GM06990 (cell line): Measurements from ENCODE around the gene MX2.
"Not testable (repeated sequence)": the region's sequence is repeated elsewhere in the genome, so short reads cannot be mapped to it uniquely, and the experiment has no call there.

ENCODE experiments used
- DNase-seq: peaks from one replicate; pipeline ENCODE4 v3.0.0-alpha.2; 2011; ENCODE audit not compliant: insufficient read length; ENCODE audit errors: extremely low read depth
- H3K27me3 ChIP-seq: replicated peaks from 2 replicates; pipeline ENCODE4 v1.6.0; 2011; ENCODE audit warnings: low read length; ENCODE audit not compliant: control insufficient read depth, insufficient read depth
- H3K36me3 ChIP-seq: 2 replicates; pipeline ENCODE4 v1.5.1; 2011; ENCODE audit warnings: low read length; ENCODE audit not compliant: control insufficient read depth, insufficient read depth
- H3K4me3 ChIP-seq: replicated peaks from 2 replicates; pipeline ENCODE4 v1.5.1; 2011; ENCODE audit warnings: low read depth, mild to moderate bottlenecking, control low read depth, low read length
- TF ChIP-seq, protein P1 (sequence below): IDR thresholded peaks from 2 replicates; pipeline ENCODE4 v1.5.1; 2011; ENCODE audit warnings: low read length, control low read depth, mild to moderate bottlenecking, inconsistent platforms; ENCODE audit not compliant: insufficient read depth, poor library complexity, severe bottlenecking

Gene MX2, protein sequence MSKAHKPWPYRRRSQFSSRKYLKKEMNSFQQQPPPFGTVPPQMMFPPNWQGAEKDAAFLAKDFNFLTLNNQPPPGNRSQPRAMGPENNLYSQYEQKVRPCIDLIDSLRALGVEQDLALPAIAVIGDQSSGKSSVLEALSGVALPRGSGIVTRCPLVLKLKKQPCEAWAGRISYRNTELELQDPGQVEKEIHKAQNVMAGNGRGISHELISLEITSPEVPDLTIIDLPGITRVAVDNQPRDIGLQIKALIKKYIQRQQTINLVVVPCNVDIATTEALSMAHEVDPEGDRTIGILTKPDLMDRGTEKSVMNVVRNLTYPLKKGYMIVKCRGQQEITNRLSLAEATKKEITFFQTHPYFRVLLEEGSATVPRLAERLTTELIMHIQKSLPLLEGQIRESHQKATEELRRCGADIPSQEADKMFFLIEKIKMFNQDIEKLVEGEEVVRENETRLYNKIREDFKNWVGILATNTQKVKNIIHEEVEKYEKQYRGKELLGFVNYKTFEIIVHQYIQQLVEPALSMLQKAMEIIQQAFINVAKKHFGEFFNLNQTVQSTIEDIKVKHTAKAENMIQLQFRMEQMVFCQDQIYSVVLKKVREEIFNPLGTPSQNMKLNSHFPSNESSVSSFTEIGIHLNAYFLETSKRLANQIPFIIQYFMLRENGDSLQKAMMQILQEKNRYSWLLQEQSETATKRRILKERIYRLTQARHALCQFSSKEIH

DNA sequence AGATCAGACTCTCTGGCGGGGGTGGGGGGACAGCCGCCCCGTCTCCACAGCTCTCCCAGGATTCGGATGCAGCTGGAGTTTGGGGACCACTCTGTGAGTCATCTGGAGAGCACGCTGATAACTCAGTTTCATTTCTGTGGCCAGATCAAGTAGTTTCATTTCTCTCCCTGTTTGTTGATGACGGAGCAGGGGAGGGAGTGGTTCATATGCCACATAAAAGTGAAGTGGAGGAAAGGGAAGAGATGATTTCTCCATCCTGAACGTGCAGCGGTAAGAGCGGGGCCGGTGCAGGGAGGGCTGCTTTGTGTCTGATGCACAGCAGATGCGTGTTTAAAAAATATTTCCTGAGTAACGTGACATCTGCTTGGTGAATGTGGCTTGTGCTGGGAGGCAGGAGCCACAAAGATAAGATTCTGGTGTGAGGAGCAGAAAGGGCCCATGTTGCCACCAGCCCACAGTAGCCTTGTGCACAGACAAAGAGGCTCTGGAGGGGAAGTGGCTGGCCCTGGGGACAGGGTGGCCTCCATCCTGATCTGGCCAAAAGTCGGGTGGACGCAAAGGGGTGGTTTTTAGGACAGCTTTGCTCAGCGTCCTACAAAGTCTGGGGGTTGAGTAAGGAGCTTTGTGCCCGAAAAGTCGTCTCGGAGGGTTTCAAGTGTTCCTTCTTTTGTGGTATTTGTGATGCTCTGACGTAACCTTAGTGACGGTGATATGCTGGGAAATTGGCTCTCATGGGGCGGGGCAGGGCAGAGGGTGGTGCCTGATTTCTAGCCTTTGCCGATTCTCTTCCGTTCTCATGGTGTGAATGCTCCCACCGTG lies at the start of gene MX2:
TSS of gene MX2 (plus strand) at position 242 of the 819 bp plus-strand sequence. CDS start 14,880 bp downstream, outside the sequence.
- TF ChIP-seq, protein P1, sequence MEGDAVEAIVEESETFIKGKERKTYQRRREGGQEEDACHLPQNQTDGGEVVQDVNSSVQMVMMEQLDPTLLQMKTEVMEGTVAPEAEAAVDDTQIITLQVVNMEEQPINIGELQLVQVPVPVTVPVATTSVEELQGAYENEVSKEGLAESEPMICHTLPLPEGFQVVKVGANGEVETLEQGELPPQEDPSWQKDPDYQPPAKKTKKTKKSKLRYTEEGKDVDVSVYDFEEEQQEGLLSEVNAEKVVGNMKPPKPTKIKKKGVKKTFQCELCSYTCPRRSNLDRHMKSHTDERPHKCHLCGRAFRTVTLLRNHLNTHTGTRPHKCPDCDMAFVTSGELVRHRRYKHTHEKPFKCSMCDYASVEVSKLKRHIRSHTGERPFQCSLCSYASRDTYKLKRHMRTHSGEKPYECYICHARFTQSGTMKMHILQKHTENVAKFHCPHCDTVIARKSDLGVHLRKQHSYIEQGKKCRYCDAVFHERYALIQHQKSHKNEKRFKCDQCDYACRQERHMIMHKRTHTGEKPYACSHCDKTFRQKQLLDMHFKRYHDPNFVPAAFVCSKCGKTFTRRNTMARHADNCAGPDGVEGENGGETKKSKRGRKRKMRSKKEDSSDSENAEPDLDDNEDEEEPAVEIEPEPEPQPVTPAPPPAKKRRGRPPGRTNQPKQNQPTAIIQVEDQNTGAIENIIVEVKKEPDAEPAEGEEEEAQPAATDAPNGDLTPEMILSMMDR, result no peak
- Histone ChIP-seq H3K4me3 (peak within 1 kb of the TSS; percentile 68), H3K36me3 (no peaks in the 10 kb centered on the region; the same call in 1 of the 2 replicates), H3K27me3 (no peaks in the 10 kb centered on the region)
- peak; percentile 78 for DNase-seq

DNA sequence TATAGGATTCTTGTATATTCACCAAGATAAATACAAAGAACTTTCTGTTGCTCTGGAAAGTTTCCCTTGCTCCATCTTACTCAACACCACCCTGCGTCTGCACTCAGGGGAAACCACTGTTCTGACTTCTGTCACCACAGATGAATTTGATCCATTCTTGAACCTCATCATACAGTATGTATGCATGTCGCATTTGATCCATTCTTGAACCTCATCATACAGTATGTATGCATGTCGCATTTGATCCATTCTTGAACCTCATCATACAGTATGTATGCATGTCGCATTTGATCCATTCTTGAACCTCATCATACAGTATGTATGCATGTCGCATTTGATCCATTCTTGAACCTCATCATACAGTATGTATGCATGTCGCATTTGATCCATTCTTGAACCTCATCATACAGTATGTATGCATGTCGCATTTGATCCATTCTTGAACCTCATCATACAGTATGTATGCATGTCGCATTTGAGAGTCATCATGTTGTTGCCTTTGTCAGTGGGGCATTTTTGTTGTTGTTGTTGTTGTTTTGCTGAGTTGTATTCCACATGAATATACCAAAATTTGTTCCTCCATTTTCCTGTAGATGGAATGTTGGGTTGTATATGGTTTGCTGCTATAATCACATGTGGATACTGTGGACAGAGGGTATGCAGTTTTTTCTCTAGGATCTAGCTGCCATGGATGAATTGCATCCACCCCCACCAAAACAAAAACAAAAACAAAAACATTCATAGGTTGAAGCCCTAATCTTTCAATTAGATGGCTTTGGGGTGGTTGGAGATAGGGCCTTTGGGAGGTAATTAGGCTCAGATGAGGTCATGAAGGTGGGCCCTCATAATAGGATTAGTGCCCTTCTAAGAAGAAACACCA lies 48.3 kb upstream of the MX2 start:
- not testable (repeated sequence) for DNase-seq, H3K27me3 ChIP-seq, H3K4me3 ChIP-seq, H3K36me3 ChIP-seq

DNA sequence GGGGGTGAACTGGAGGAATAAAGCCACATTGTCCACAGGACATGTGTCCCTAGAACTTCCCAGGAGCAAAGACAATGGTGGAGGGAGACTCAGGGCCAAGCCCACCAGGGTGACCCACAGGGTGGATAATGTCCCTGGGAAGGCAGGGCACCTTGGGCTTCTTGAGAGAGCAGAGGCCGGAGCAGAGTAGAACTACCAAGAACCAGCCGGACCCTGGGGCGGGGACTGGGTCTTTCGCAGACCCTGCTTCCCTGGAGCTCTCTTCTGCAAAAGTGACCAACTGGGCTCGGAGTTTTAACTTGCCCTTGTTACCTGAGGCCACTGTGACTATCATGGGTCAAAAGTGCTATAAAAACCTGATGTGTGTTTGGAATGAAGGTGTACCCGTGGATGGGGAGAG lies 46.1 kb upstream of the MX2 start:
- DNase-seq, result no peak
- TF ChIP-seq, protein P1, result no peak
- Histone ChIP-seq H3K4me3 (no peak overlapping the region), H3K36me3 (no peaks in the 10 kb centered on the region), H3K27me3 (no peaks in the 10 kb centered on the region; the same call in none of the 2 replicates)

DNA sequence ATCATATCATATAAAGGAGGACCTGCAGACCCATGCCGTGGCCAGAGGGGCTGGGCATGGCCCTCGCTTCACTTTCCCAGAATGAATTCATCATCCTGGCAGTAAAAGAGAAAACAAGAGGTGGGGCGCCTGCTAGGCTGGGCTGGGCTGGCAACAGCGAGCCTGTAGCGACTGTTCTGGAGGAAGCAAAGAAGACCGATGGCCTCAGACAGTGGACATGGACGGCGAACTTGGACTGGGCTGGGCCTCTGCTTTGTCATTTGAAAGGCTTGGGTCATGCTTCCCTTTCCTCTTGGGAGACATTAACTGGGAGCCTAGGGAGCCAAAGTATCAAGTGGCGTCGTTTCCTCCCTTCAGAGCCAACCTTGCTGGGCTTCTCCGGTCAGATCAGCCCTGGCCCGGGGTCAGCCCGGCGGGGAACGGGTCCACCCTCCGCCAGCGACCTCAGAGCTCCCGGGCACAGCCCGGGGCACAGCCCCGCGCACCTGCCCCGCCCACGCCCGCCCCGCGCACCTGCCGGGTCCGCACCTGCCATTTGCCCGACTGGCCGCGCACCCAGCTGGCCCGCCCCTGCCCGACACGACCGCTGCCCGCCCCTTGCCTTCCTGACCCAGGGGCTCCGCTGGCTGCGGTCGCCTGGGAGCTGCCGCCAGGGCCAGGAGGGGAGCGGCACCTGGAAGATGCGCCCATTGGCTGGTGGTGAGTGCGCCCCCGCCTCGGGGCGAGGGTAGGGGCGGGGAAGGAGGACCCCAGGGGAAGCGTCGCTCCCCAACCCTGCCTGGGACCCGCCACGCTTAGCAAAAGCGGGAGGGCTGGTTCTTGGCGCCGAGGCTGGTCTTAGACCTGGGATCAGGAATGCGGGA lies 45.4 kb upstream of the MX2 start, which contains the start of gene FAM3B:
TSS of gene FAM3B (plus strand) at position 602 of the 863 bp plus-strand sequence. CDS start at position 681, 79 bp downstream.
- Histone ChIP-seq H3K4me3 (no peak within 1 kb of the TSS), H3K27me3 (no peaks in the 10 kb centered on the region; the same call in none of the 2 replicates), H3K36me3 (no peaks in the 10 kb centered on the region)
- TF ChIP-seq, protein P1, result no peak
- no peak for DNase-seq

DNA sequence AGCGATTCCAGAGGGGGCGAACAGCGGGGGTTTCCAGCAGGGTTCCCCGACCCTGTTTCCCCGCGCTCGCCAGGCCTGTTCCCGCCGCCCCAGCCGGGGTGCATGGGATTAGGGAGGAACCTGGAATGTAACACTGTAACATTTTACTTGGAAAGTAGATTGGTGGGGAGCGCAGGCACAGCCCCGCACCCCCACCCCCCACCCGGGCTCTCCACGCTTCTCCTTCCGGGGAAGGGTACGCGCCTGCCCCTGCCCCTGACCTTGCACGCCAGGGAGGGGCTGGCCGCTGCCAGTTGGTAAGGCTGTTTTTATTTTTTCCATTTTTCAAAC lies 44.8 kb upstream of the MX2 start:
- Histone ChIP-seq H3K27me3 (no peaks in the 10 kb centered on the region; the same call in none of the 2 replicates), H3K4me3 (no peak overlapping the region), H3K36me3 (no peaks in the 10 kb centered on the region)
- DNase-seq, result no peak
- TF ChIP-seq, protein P1, result no peak
